HG02981 (cell line): Measurements from ENCODE around the gene ELP5.

Source experiments
- ATAC-seq: cut with Tn5 transposase; IDR thresholded peaks from one replicate; pipeline ENCODE4 v1.9.1; 2021; ENCODE audit warnings: mild to moderate bottlenecking, moderate library complexity; ENCODE audit not compliant: unreplicated experiment

The ELP5 gene

GRCh38 chr17:7251661-7252175 lies 297 bp upstream of the ELP5 start, which contains the start of gene CTDNEP1:
Gene CTDNEP1 (minus strand): TSS chr17:7251734. CDS start chr17:7251296, 438 bp downstream.
- peak; percentile 86 for ATAC-seq

GRCh38 chr17:7253082-7253481 lies 1.1 kb downstream of the ELP5 start:
- no peak for ATAC-seq

GRCh38 chr17:7254511-7254910 lies 2.5 kb downstream of the ELP5 start:
- ATAC-seq = no peak

GRCh38 chr17:7256766-7257456 lies 4.9 kb downstream of the ELP5 start:
- ATAC-seq = no peak

GRCh38 chr17:7258731-7259554 lies 6.9 kb downstream of the ELP5 start:
- no peak for ATAC-seq

- ATAC-seq = no peak
Observed at GRCh38 chr17:7259555-7259889, 7.5 kb downstream of the ELP5 start.

- no peak for ATAC-seq
Observed at GRCh38 chr17:7260151-7260550, 8.1 kb downstream of the ELP5 start.

GRCh38 chr17:7260651-7261378 lies 8.8 kb downstream of the ELP5 start:
- ATAC-seq = no peak

- no peak for ATAC-seq
Observed at GRCh38 chr17:7261379-7262191, 9.6 kb downstream of the ELP5 start.

- no peak for ATAC-seq
Observed at GRCh38 chr17:7262192-7262934, 10.3 kb downstream of the ELP5 start, which contains the start of gene CLDN7. Gene CLDN7 (minus strand): TSS chr17:7262478. CDS start chr17:7262043, 435 bp downstream.

- no peak for ATAC-seq
Observed at GRCh38 chr17:7262935-7263800, 11.2 kb downstream of the ELP5 start.

GRCh38 chr17:7263801-7264078 lies 11.7 kb downstream of the ELP5 start:
- no peak for ATAC-seq

GRCh38 chr17:7266784-7267183 lies 14.8 kb downstream of the ELP5 start:
- no peak for ATAC-seq

- no peak for ATAC-seq
Observed at GRCh38 chr17:7279448-7279847, 27.4 kb downstream of the ELP5 start.

GRCh38 chr17:7280519-7281073 lies 28.6 kb downstream of the ELP5 start:
- peak; percentile 54 for ATAC-seq

GRCh38 chr17:7281074-7281952 lies 29.3 kb downstream of the ELP5 start, which contains the start of gene SLC2A4:
Gene SLC2A4 (plus strand): TSS chr17:7281718. CDS start chr17:7281935, 217 bp downstream.
- peak; percentile 52 for ATAC-seq

GRCh38 chr17:7281953-7282751 lies 30.1 kb downstream of the ELP5 start:
- no peak for ATAC-seq
